B cell (primary cell): ENCODE results near the gene TCP1. TPM values are rescaled to one million over a fixed set of nuclear protein-coding genes. Genes with fewer than 3 reads are reported as not detected.

Source experiments
- ATAC-seq: fragments of 200-7000 bp; cut with Tn5 transposase; one replicate; pipeline ENCODE4 v1.10.0; 2021; ENCODE audit warnings: low read depth, mild to moderate bottlenecking, moderate number of reproducible peaks, moderate library complexity
- CTCF ChIA-PET: fragments of 350-600 bp; sonication (Branson Sonifier 250); formaldehyde crosslinking; loops from one replicate; lab custom pipeline; 2021; ENCODE audit warnings: antibody characterized with exemption, inconsistent platforms; lab: Charles Lee
- POLR2A ChIA-PET: fragments of 350-600 bp; sonication (Branson Sonifier 250); formaldehyde crosslinking; loops from one replicate; lab custom pipeline; 2021; ENCODE audit warnings: antibody characterized with exemption; lab: Charles Lee
- DNase-seq: peaks from one replicate; pipeline ENCODE4 v3.0.0; 2013
- H2AFZ ChIP-seq: 2 replicates; pipeline ENCODE4 v1.6.1; 2012; ENCODE audit warnings: mild to moderate bottlenecking, low read depth, low read length; ENCODE audit not compliant: insufficient read depth, poor library complexity, severe bottlenecking
- H3K27ac ChIP-seq, 2 donors: 1 replicate in 1 of 2; 2 replicates in 1 of 2; pipeline ENCODE4 v1.5.1; 2012 to 2013; ENCODE audit warnings: low read length in 2 of 2, mild to moderate bottlenecking in 2 of 2, moderate library complexity in 1 of 2
- H3K27me3 ChIP-seq, 4 experiments: fragments of 200-600 bp in 1 of 4; sonication (generic) in 1 of 4; replicated peaks in 1 of 4; 1 replicate in 2 of 4; 2 replicates in 2 of 4; pipeline versions ENCODE4 v1.6.1 to v1.7.0; 2013 to 2016; ENCODE audit warnings: low read length in 3 of 4, mild to moderate bottlenecking in 2 of 4, mixed read lengths in 1 of 4, moderate library complexity in 1 of 4; ENCODE audit not compliant: insufficient read depth in 4 of 4, control insufficient read depth in 3 of 4; ENCODE audit errors: control extremely low read depth in 1 of 4
- H3K36me3 ChIP-seq, 2 experiments: replicated peaks in 1 of 2; 1 replicate in 1 of 2; 2 replicates in 1 of 2; pipeline versions ENCODE4 v1.6.1 to v1.7.1; 2013; ENCODE audit warnings: low read length in 1 of 2; ENCODE audit not compliant: insufficient read depth in 2 of 2, control insufficient read depth in 1 of 2; ENCODE audit errors: control extremely low read depth in 1 of 2, extremely low read depth in 1 of 2
- H3K4me1 ChIP-seq, 2 donors: fragments of 200-600 bp in 1 of 2; sonication (generic) in 1 of 2; 1 replicate in 1 of 2; 2 replicates in 1 of 2; pipeline versions ENCODE4 v1.5.1 to v1.6.1; 2013 to 2017; ENCODE audit warnings: low read length in 2 of 2; ENCODE audit not compliant: control insufficient read depth in 2 of 2, insufficient read depth in 2 of 2
- H3K4me2 ChIP-seq: replicated peaks from 2 replicates; pipeline ENCODE3; 2012; ENCODE audit warnings: mild to moderate bottlenecking, low read depth, low read length; ENCODE audit not compliant: poor library complexity, severe bottlenecking
- H3K4me3 ChIP-seq, 5 experiments: fragments of 200-600 bp in 1 of 5; sonication (generic) in 1 of 5; 1 replicate in 3 of 5; 2 replicates in 2 of 5; pipeline versions ENCODE4 v1.5.1 to v1.7.0; 2011 to 2016; ENCODE audit warnings: low read length in 4 of 5, mild to moderate bottlenecking in 4 of 5, low read depth in 2 of 5, control low read depth in 1 of 5, moderate library complexity in 1 of 5; ENCODE audit not compliant: insufficient read depth in 1 of 5; ENCODE audit errors: control extremely low read depth in 1 of 5, extremely low read depth in 1 of 5
- H3K79me2 ChIP-seq: fragments of 200-600 bp; sonication (generic); one replicate; pipeline ENCODE4 v1.6.0; 2016; ENCODE audit warnings: low read length; ENCODE audit not compliant: control insufficient read depth, insufficient read depth
- H3K9ac ChIP-seq: fragments of 200-600 bp; sonication (generic); 2 replicates; pipeline ENCODE4 v1.6.1; 2017; ENCODE audit warnings: mild to moderate bottlenecking, low read length, moderate library complexity
- H3K9me3 ChIP-seq, 3 donors: one replicate each; pipeline versions ENCODE4 v1.6.1 to v1.7.1; 2013; ENCODE audit warnings: low read length in 2 of 3; ENCODE audit not compliant: control insufficient read depth in 2 of 3, insufficient read depth in 1 of 3; ENCODE audit errors: control extremely low read depth in 1 of 3
- H4K20me1 ChIP-seq: 2 replicates; pipeline ENCODE4 v1.6.0; 2012; ENCODE audit warnings: mild to moderate bottlenecking, low read length; ENCODE audit not compliant: insufficient read depth, control insufficient read depth, poor library complexity, severe bottlenecking
- H3K27ac Mint-ChIP-seq: one replicate; pipeline ENCODE4 v1.8.0; 2021; ENCODE audit warnings: mixed read lengths
- H3K27me3 Mint-ChIP-seq: one replicate; pipeline ENCODE4 v1.8.0; 2021; ENCODE audit warnings: mixed read lengths
- H3K4me1 Mint-ChIP-seq: one replicate; pipeline ENCODE4 v1.8.0; 2021; ENCODE audit warnings: mixed read lengths
- H3K4me3 Mint-ChIP-seq: one replicate; pipeline ENCODE4 v1.8.0; 2021; ENCODE audit warnings: mixed read lengths
- H3K9me3 Mint-ChIP-seq: one replicate; pipeline ENCODE4 v1.8.0; 2022; ENCODE audit warnings: mixed read lengths; ENCODE audit not compliant: insufficient read depth
- EZH2 ChIP-seq: IDR thresholded peaks from 2 replicates; pipeline ENCODE4 v1.6.1; 2012; ENCODE audit warnings: borderline replicate concordance, low read depth, mild to moderate bottlenecking, moderate library complexity, low read length; ENCODE audit not compliant: insufficient read depth, poor library complexity, severe bottlenecking
- WGBS: methylation state at CpG from one replicate; pipeline ENCODE4 v1.1.5; 2013; ENCODE audit warnings: missing lambda C conversion rate; ENCODE audit not compliant: insufficient coverage; 5-methylcytosine and 5-hydroxymethylcytosine counted together
- intact Hi-C: fragments of 100-400 bp; cut with micrococcal nuclease; formaldehyde crosslinking; loops from one replicate; pipeline ENCODE4 v1.10.0; 2022
- polyA plus RNA-seq: library from polyadenylated mRNA; depleted of rRNA; stranded (reverse); fragments of >200 nt; gene quantifications from 2 replicates; pipeline ENCODE4 v1.2.3, GENCODE V29; 2012
- total RNA-seq, 2 donors: library from RNA; stranded (reverse); fragments of 120-200 nt in 1 of 2; gene quantifications; 1 replicate in 1 of 2; 2 replicates in 1 of 2; pipeline versions ENCODE4 v1.2.3 to v1.2.4, GENCODE V29; 2013 to 2022
- TF ChIP-seq, protein P1 (sequence below): fragments of 200-600 bp; IDR thresholded peaks from one replicate; pipeline ENCODE4 v1.8.0; 2022; ENCODE audit warnings: antibody characterized with exemption, mild to moderate bottlenecking

Gene TCP1
- total and polyA plus RNA-seq, 2 donors (not counting 1 experiment from before 2014, with no cell fraction given) = 63.8 to 137 TPM

DNA sequence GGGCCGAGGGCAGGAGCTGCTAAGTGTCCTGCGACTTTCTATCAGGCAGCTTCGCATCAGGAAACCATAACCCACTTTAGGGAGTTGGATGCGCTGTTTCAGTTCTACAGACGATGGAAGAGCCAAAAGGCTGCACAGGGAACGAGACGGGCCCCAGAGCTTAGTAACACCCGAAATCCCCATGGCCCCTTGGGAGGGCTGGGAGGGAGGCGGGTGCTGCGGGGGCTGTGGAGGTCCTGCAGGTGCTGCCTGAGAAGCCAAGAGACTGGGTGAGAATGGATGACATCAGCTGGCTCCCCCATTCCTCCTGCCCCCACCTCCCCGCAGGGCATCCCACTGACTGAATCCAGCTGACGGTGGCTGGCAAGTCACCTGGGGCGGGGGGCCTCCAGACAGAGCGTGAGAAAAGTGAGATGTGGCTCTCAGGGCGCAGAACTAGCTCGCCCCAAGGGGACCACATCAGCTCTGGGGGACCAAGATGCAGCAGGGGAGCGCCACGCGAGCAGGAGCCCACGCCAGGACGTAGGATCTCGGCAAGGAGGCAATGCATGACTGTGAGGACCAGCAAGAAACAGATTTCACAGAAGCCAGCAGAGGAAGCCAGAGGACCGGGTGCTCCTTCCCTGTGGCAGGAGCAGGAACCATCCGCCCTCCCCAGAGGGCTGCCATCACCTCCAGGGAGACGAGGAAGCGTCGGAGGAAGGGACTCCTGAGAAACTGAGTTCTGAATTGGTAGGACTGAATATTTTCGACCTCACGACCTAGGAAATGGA, 47.5 kb upstream of the TCP1 start:
- no peak overlapping the region for H3K4me3 Mint-ChIP-seq
- H3K9me3 Mint-ChIP-seq = no peaks in the 10 kb centered on the region
- peaks cover 14% of the 10 kb centered on the region for H3K27me3 Mint-ChIP-seq
- Histone ChIP-seq H3K4me2 (no peak overlapping the region), H3K9ac (no peak overlapping the region), H3K27me3 (peaks cover 0 to 13% (median 0%) of the 10 kb centered on the region in 4 experiments), H3K4me1 (no peaks in the 10 kb centered on the region), H2AFZ (no peak overlapping the region), H3K79me2 (no peaks in the 10 kb centered on the region), H3K4me3 (no peak overlapping the region), H3K9me3 (peaks cover 0 to 3% (median 0%) of the 10 kb centered on the region in 3 donors), H4K20me1 (no peaks in the 10 kb centered on the region), H3K36me3 (no peaks in the 10 kb centered on the region), H3K27ac (no peak overlapping the region)
- H3K4me1 Mint-ChIP-seq = no peaks in the 10 kb centered on the region
- ATAC-seq (no peak), DNase-seq (no peak)
- TF ChIP-seq, protein P1, sequence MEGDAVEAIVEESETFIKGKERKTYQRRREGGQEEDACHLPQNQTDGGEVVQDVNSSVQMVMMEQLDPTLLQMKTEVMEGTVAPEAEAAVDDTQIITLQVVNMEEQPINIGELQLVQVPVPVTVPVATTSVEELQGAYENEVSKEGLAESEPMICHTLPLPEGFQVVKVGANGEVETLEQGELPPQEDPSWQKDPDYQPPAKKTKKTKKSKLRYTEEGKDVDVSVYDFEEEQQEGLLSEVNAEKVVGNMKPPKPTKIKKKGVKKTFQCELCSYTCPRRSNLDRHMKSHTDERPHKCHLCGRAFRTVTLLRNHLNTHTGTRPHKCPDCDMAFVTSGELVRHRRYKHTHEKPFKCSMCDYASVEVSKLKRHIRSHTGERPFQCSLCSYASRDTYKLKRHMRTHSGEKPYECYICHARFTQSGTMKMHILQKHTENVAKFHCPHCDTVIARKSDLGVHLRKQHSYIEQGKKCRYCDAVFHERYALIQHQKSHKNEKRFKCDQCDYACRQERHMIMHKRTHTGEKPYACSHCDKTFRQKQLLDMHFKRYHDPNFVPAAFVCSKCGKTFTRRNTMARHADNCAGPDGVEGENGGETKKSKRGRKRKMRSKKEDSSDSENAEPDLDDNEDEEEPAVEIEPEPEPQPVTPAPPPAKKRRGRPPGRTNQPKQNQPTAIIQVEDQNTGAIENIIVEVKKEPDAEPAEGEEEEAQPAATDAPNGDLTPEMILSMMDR = no peak
- no peak for TF ChIP-seq EZH2
- H3K27ac Mint-ChIP-seq = no peak overlapping the region
- CTCF ChIA-PET = no interaction called here
- WGBS = 70% methylated on average over 27 of the region's 29 CpGs
- intact Hi-C loops = no loop called here
- POLR2A ChIA-PET = no interaction called here

DNA sequence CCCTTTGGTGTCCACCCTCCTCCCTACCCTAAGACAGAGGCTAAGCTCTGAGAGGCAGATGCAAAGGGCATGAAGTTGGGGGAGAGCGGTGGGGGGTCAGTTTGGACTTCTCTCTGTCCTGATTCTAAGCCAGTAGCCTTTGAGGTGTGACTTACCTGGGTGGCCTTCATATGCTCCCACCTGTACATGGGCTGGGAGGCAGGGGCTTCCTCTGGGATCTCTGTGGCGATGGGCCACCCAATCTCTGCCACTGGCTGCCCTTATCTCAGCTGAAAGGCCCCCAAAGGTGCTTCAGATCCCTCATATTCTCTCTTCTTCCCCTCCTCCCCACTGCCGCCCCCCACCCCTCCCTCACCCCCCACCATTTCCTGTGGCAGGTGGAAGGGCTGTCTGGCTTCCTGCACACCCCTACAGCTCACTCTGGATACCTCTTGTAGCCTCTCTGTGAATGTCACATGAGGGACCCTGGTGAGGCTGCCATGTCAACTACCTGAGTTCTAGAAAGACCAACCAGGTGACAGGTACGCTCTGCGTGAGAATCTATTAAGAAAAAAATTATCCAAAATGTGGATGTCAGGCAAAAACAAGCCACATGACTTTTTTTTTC, 44.7 kb upstream of the TCP1 start:
- DNase-seq (no peak), ATAC-seq (no peak)
- intact Hi-C loops = no loop called here
- TF ChIP-seq, protein P1 = no peak
- no peak for TF ChIP-seq EZH2
- H2AFZ ChIP-seq = no peak overlapping the region
- H3K4me2 ChIP-seq = no peak overlapping the region
- no peaks in the 10 kb centered on the region for H3K9me3 Mint-ChIP-seq
- H3K4me1 ChIP-seq = peaks cover 10 to 13% of the 10 kb centered on the region in 2 donors
- H3K27me3 Mint-ChIP-seq = peaks cover 14% of the 10 kb centered on the region
- H3K27ac Mint-ChIP-seq = no peak overlapping the region
- no peak overlapping the region for H3K4me3 ChIP-seq
- H3K36me3 ChIP-seq = no peaks in the 10 kb centered on the region
- H3K9ac ChIP-seq = no peak overlapping the region
- H4K20me1 ChIP-seq = no peaks in the 10 kb centered on the region
- peaks cover 0 to 13% (median 0%) of the 10 kb centered on the region in 4 experiments for H3K27me3 ChIP-seq
- WGBS = no CpG with 5 or more reads among the region's 5 CpGs
- H3K27ac ChIP-seq = no peak overlapping the region
- ChIA-PET CTCF (no interaction called here), POLR2A (no interaction called here)
- peaks cover 0 to 3% (median 0%) of the 10 kb centered on the region in 3 donors for H3K9me3 ChIP-seq
- H3K4me3 Mint-ChIP-seq = no peak overlapping the region
- peaks cover 10% of the 10 kb centered on the region for H3K4me1 Mint-ChIP-seq
- no peaks in the 10 kb centered on the region for H3K79me2 ChIP-seq
